M059J (cell line): Measurements from ENCODE around the gene ITGB7. TPM values are rescaled to one million over a fixed set of nuclear protein-coding genes. Genes with fewer than 3 reads are reported as not detected.
"Not testable (repeated sequence)": the region's sequence is repeated elsewhere in the genome, so short reads cannot be mapped to it uniquely, and the experiment has no call there.

Experiments
- DNase-seq: peaks from one replicate; pipeline ENCODE4 v3.0.0-alpha.2; 2012; ENCODE audit warnings: low read depth
- total RNA-seq: library from RNA; depleted of rRNA; stranded (reverse); fragments of >200 nt; shearing (Covaris generic); gene quantifications from 2 replicates; pipeline ENCODE4 v1.2.3, GENCODE V29; 2014

ITGB7 gene
- total RNA-seq, 1 experiment from 2014 or later, result not detected

DNA sequence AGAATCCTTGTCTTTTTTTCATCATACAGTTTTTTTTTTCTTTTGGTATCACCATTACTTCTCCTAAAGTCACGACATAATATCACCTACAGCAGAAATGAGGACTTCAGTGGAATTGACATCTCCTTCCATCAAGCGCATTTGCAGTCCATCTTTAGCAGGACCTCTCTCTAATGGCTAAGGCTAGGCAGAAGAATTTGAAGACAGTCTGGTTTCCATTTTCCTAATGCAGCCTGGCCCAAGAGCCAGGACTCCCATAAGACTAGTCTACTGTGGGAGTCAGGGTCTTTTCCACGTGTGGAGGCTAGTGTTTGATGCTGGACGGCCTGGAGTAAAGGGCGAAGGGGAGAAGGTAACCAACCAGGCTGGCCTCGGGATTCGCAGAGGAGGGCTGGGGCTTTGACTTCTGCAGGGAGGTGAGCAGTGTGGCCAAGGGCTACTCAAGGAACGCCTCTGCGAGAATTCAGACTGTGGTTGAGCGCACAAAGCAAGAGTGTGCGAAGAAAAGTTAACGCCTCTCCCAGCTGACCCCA is 27.3 kb downstream of the ITGB7 start:
- no peak for DNase-seq

DNA sequence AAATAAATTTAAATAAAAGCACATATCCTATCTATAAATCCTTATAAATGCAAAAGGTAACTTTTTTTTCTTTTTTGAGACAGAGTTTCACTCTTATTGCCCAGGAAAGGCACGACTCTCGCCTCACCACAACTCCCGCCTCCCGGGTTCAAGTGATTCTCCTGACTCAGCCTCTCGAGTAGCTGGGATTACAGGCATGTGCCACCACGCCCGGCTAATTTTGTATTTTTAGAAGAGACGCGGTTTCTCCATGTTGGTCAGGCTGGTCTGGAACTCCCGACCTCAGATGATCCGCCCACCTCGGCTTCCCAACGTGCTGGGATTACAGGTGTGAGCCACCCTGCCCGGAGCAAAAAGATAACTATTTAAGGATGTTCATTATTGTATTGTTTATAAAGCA is 28.2 kb downstream of the ITGB7 start:
- DNase-seq, result not testable (repeated sequence)

DNA sequence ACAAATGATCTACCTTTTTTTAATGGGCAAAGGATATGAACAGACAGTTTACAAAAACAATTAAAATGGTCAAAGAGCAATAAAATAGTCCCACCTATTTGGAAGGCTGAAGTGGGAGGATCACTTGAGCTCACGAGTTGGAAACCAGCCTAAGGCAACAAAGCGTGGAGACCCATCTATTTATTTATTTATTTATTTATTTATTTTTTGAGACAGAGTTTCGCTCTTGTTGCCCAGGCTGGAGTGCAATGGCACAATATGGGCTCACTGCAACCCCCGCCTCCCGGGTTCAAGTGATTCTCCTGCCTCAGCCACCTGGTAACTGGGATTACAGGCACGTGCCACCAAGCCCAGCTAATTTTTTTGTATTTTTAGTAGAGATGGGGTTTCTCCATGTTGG is 29.6 kb downstream of the ITGB7 start:
- DNase-seq, result not testable (repeated sequence)

DNA sequence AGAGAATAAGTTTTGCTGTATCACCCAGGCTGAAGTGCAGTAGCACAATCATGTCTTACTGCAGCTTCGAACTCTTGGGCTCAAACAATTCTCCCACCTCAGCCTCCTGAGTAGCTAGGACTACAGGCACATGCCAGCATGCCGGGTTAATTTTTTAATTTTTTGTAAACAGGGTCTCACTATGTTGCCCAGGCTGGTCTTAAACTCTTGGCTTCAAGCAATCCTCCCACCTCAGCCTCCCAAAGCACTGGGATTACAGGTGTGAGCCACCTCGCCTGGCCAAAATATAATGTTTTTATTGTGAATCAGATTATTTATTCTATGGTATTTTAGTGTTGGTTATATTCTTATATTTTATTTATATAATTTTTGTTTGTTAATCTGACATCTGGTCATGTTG is 30.3 kb downstream of the ITGB7 start:
- no peak for DNase-seq

DNA sequence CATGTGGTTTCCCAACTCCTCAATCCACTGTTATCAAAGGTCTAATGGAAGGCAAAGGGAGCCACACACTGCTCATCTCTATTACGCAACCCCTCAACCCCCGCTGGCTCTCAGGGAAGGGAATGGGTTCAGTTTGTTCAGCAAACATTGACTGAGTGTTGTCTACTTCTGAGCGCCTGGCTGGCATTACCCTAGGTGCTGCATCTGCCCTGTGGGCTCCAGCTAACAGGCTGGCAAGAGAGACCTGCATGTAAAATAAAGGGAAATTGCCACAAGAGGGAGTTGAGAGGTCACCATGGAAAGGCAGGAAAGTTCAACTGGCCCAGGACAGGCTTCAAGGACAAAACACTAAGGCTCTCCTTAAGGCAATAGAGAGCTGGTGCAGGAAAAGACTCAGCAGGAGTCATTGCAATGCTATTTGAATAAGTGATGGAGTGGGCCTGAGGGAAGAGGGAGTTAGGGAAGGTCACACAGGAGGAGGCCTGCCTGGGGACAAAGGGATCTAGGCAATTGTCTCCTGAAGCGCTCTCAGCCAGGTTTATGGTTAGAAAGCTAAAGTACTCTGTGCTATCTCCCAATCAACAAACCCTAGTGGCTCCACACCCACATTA is 32.1 kb downstream of the ITGB7 start:
- peak; percentile 71 for DNase-seq

DNA sequence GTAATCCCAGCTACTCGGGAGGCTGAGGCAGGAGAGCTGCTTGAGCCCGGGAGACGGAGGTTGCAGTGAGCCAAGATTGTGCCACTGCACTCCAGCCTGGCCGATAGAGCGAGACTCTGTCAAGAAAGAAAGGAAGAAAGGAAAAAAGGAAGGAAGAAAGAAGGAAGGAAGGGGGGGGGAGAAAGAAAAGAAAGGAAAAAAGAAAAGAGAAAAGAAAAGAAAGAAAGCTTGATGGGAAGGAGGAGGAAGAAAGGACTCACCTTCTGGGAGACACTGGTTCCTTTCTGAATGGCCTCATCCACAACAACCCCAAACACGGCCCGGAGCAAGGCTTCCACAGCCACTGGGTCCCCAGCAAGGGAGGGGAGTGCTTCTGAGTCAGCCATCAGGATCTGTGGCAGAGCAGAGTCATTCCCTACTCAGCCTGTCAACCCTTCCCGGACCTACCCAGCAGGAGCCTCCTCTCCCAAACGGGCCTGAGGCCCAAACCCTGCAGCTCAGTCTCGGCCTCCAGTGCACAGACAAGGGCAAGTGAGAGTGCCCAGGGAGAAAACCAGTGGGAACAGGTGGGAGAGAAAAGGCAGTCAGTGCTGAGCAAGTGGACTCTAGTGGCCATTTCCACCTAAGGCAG is 33.9 kb downstream of the ITGB7 start:
- DNase-seq, result peak; percentile 74

DNA sequence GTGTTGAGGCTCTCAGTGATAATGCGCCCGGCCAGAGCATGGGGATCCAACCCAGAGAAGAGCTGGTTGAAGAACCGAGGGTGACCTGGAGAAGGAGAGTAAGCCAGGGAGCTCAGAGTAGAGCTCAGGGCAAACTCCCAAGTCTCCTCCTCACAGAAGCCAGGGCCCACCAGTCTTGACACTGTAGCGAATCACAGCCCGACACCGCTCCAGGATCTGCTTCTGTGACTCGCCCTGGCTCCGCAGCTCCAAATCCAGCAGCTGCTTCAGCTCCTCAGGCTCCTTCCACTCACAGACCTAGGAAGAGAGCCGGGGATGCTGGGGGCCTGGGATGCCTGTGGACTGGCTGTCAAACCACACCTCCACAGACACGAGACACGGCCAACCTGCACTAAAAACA is 34.7 kb downstream of the ITGB7 start:
- peak; percentile 55 for DNase-seq

DNA sequence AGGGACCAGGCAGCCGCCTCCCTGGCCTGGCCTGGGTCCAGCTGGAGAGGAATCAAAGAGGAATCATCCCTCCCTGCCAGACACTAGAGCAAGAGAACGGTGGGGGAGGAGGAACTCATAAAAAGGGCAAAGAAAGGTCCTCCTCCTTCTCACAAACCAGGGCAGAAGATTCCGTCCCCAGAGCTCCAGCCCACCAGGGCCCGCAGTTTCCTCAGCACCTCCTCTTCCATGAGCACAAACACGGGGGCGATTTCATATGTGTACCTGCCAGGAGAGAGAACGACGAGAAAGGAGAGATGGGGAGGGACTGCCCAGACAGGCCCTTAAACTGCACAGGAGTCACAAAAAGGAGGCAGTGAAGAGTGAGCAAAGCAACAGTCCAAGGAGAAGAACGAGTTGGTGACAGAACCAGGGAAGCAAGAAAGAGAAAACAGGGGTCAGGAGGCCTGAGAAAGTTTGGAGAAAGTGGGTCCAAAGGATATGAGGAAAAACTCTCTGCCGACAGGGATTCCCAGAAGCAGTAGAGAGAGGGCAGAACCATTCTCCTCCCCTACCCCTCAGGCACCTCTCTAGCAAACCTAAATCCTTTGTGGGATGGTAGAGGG is 35.2 kb downstream of the ITGB7 start:
- peak; percentile 55 for DNase-seq

DNA sequence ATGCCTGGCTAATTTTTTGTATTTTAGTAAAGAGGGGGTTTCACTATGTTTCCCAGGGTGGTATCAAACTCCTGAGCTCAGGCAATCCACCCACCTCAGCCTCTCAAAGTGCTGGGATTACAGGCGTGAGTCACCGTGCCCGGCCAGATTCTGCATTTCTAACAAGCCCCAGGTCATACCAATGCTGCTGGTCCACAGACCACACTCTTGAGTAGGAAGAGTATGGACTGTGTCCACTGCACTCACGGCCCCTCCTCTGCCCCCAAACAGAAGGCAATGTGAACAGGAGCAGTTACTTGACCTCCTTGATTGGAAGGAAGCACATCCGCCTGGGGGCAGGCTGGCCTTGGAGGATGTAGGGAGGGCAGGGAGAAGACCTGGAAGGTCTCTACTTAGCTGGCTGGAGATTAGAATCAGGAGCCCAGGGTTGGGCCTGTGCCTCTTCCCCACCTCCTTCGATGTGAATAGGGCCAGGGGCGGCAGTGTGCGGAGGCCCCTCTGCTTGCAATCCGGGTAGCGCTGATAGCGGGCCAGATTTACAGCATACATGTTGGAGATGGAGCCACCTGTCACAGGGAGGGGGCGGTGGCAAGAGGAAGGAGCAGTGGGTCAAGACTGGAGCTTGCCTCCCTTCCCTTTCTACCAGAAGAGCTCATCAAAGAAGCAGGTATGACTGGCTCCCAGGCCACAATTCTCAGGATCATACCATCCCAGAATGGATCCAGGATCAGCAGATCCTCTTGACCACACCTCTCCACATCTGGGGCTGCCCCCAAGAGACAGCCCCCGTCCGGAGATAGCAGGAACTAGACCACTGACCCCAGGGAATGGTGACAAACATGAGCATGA is 36.0 kb downstream of the ITGB7 start:
- peak; percentile 56 for DNase-seq

DNA sequence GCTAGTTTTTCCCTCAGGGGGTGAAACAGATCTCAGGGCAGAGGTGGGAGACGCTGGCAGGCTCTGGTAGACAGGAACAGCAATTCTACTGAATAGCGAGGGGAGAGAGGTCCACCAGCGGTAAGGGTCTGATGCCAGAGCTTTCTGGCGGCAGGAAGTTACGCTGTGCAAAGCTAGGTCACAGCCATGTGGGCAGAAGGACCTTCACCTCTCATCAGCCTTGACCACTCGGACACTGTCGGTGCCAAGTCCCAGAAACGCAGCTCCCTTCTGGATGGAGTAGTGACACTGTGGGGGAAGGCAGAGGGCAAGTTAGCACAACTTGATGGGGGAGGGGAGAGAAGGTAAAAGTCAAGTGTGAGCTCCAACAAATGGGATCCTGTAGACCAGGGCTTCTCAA is 36.8 kb downstream of the ITGB7 start:
- DNase-seq, result no peak

DNA sequence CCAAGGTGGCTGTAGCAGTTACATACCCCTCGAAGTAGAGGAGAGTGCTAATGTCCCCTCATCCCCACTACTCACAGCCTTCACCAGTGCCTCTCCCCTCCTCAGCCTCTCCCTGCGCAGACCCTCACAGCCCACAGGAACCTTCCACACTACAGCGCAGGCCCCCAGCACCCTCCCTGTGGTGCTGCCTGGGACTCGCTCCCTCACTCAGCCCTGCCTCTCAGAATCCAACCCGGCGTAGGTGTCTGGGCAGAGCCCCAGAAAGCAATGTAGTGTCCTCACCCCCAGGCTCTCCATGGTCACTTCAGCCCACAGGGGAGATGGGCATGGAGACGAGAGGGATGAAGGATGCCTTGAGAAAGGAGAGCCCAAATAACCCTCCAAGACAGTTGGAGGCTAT is 37.4 kb downstream of the ITGB7 start:
- no peak for DNase-seq

DNA sequence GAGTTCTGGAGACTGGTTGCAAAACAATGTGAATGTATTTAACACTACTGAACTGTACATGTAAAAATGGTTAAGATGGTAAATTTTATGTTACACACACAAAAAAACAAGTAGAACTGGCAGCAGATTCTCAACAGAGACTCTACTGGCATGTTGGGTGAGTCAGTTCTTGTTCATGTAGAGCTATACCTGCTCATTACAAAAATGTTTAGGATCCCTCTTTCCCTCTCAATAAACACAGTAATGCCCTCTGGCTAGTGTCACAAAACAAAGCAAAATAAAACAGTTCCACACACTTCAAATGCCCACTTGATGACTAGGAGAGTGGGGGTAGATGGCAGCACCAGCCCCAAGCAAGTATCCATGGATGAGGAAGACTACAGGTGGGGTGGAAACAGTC is 40.2 kb downstream of the ITGB7 start:
- peak; percentile 48 for DNase-seq

DNA sequence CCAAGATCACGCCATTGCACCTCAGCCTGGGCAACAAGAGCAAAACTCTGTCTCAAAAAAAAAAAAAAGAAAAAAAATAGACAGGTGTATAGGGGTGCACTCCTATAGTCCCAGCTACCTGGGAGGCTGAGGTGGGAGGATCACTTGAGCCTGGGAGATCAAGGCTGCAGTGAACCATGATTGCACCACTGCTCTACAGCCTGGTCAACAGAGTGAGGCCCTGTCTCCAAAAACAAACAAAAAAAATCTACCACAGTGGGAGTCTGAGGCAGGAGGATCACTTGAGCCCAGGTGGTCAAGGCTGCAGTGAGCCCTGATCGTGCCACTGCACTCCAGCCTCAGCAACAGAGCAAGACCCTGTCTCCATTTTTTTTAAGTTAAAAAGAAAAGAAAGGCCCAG is 44.0 kb downstream of the ITGB7 start:
- DNase-seq, result not testable (repeated sequence)

DNA sequence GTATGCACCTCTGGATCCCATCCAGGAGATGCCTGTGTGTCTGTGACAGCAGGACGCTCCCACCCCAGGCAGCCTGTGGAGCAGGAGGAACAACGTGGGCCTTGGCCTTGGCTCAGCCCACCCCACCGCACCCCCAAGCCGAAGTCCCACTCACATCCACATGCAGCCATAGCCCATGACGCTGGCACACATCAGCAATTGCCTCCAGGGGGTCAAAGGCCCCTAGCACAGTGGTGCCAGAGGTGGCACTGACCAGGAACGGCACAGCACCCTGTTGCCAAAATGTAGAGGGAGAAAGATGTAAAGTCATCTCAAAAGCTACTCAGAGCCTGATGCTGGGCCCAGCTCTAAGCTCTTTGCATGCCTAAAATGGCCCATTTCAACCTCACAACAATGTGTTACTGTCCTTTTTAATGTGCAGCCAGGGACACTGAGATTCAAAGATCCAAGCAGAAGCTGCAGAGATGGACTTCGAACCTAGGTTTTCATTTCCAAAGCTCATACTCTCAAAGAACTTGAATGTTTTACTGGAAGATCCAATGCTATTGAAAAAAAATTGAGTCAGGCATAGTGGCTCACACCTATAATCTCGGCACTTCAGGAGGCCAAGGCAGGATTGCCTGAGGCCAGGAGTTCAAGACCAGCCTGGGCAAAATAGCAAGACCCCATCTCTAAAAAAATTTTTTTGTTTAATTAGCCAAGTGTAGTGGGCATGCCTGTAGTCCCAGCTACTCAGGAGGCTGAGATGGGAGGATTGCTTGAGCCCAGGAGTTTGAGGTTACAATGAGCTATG is 45.7 kb downstream of the ITGB7 start:
- no peak for DNase-seq

DNA sequence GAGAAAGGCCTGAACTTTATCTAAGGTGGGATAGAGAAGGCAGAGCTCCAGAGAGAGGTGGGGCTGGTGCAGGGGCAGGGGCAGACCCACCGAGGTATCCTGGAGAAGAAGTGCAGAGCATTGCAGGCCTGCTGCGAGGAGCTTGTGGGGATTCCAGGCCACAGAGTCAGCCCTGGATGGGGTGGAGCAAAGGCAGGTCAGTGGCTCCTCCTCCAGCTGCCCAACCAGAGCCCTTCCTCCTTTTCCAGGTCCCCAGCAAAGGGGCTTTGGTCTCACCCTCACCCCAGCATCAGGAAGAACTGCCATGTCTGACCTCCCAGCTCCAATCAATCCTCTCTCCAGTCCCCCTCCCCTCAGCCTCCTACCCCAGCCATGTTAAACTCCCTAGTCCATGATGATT is 46.4 kb downstream of the ITGB7 start:
- no peak for DNase-seq

DNA sequence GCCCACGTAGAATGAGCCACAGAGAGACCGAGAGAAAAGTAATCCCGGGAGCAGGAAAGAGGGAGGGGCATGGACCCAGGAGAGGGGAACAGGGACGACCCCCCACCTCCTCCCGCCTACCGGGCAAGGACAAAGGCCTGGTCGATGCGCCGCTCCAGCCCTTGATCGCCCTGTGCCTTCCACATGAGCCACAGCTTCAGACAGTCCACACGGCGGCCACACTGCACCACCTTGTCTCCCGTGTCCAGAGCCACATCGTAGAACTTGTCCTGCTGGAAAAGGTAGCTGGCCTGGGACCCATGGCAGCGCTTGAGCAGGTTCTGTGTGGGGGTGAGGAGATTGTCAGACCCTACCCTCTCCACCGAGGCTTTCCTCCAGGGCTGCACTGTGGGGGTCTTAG is 47.1 kb downstream of the ITGB7 start:
- no peak for DNase-seq

DNA sequence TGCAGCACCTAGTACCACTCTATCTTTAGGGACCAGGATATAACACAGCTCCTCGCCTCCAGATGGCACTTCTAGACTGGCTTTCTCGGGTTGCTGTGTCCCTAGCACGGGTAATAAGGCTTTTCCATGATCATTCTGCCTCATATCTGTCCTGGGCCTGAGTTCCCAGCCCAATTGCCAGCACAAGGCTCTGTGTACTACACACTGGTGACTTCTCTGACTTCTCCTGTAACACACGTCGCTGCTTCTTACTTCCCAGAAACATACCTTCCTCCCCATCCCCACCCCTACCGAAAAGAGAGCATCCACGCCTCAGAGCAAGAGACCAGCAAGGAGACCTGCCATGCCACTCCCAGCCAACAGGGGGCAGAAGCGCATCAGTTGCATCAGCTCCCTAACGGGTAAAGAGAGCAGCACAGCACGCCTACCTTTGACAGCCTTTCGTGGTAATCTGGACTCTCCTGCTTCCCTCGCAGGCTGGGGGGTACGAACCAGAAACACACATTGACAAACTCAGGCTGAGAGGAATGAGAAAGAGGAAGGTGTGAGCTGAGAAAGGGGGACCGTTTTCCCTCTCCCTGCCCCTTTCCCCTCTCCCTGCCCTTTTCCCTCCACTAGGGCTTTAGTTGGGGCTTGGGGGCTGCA is 47.7 kb downstream of the ITGB7 start:
- DNase-seq, result peak; percentile 65

DNA sequence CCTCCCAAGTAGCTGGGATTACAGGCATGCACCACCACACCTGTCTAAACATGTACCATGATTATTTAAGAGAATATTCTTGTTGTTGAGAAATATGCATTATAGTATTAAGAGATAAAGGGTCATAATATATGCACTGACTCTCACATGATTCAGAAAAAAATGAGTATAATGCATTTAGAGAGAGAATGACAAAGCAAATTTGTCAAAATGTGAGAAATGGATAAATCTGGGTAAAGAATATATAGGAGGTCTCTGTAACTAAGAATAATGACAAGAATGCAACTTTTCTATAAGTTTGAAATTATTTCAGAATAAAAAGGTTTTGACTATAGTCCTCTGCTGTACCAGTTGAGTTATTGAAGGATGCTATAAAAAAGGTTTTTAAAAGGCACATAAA is 54.7 kb downstream of the ITGB7 start:
- no peak for DNase-seq

DNA sequence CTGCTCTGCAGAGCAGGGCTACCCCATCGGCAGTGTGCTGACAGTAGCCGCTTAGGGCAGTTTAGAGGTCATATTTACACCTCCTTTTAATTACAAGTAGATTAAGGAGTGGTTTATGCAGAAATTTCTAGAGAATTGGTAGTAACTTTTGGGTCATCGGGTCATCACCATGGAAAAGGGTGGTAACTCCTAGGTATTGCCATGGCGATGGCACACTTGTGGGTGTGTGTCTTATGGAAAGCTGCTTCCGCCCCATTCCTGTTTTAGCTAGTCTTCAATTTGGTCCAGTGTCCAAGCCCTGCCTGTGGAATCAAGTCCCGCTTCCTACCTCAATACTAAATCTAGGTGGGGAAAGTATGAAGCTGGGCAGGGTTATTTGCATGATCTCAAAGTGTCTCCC is 56.0 kb downstream of the ITGB7 start:
- DNase-seq, result no peak

DNA sequence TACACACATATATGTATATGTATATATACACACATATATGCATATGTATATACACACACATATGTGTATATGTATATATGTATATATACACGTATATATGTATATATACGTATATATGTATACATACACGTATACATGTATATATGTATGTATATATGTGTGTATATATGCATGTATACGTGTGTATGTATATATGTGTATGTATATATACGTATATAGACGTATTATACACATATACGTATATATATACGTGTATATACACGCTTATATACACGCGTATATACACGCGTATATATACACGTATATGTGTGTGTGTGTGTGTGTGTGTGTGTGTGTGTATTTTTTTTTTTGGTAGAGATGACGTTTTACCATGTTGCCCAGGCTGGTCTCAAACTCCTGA is 59.4 kb downstream of the ITGB7 start:
- no peak for DNase-seq

DNA sequence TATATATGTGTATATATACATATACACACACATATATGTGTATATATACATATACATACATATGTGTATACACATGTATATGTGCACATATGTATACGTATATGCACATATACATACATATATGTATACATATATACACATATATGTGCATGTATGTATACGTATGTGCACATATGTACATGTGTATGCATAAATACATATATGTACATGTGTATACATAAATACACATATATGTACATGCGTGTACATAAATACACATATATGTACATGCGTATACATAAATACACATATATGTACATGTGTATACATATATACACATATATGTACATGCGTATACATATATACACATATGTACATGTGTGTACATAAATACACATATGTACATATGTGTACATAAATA is 59.9 kb downstream of the ITGB7 start:
- DNase-seq, result no peak
